Left cardiac atrium (tissue), 4 donors: ENCODE measurements around the gene CHKB. TPM values are rescaled to one million over a fixed set of nuclear protein-coding genes. Genes with fewer than 3 reads are reported as not detected.

Experiments
- ATAC-seq, 2 donors: fragments of 200-7000 bp; cut with Tn5 transposase; one replicate each; pipeline ENCODE4 v1.9.1; 2020; ENCODE audit warnings: mild to moderate bottlenecking in 2 of 2, moderate library complexity in 2 of 2
- DNase-seq: peaks from one replicate; pipeline ENCODE4 v3.0.0-alpha.2; 2020
- intact Hi-C, 2 donors: fragments of 100-400 bp; cut with DNase I; formaldehyde crosslinking; loops; one replicate each; pipeline versions ENCODE4 v1.14.1 to v1.15.1; 2022 to 2023
- long read RNA-seq: library from polyadenylated mRNA; unstranded; transcript quantifications from one replicate; pipeline ENCODE4 v2.0.0, GENCODE V29; 2021
- total RNA-seq, 2 donors: library from RNA; stranded (reverse); fragmentation: NEBNext Ultra II Directional; extraction: Animal tissue kit (Norgen Biotek cat#: 25700); gene quantifications; one replicate each; pipeline ENCODE4 v1.2.1, GENCODE V29; 2021
- donor health status: DM: no; HTN: yes; CAD: no.
- donor health status: DM: no; HTN: yes; CAD: no; lungs with severe emphysema.
- donor health status: DM: yes; HTN: yes; CAD: no.
- donor health status: Dilated cardiomyopathy.

The CHKB gene, protein sequence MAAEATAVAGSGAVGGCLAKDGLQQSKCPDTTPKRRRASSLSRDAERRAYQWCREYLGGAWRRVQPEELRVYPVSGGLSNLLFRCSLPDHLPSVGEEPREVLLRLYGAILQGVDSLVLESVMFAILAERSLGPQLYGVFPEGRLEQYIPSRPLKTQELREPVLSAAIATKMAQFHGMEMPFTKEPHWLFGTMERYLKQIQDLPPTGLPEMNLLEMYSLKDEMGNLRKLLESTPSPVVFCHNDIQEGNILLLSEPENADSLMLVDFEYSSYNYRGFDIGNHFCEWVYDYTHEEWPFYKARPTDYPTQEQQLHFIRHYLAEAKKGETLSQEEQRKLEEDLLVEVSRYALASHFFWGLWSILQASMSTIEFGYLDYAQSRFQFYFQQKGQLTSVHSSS
- total RNA-seq: 10 to 100 TPM; 31.6 to 35.3 TPM
- long read RNA-seq, transcript CHKB-201 (11 exons, 1,638 nt): major isoform, 18 of 28 reads
- long read RNA-seq, partial matches to known transcripts: 4 of 28 reads
- long read RNA-seq, other reads (novel, unspliced or antisense): 5 of 28 reads

DNA sequence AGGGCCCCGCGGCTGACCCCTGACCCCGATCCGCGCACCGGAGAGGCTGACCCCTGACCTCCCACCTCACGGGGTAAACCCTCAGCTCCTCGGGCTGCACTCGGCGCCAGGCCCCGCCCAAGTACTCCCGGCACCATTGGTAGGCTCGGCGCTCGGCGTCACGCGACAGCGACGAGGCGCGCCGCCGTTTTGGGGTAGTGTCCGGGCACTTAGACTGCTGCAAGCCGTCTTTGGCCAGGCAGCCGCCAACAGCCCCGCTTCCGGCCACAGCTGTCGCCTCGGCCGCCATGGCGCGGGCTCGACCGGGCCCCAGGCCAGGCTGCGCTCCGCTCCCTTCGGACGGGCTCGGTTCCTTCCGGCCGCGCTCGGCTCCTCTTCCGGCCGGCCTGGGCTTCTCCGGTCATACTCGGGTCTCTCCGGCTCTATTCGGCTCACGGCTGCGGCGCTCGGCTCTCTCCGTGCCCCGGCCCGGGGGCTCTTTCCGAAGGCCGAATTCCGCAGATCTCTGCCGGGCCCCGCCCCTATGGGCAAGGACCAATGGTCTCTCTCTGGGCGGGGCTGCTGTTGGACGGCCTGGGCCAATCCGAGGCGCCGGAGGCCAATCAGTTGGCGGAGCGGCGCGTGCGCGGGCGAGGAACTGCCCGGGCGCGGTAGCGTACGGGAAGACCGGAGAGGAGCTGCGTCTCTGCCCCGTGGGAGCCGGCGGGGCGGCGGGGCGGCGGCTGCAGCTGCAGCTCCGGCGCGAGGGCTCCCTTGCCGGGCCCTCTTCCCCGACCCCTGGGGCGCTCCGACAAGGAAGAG is at the start of gene CHKB:
Gene CHKB (minus strand): TSS at position 357 of the 801 bp plus-strand sequence. CDS start 68 bp downstream, at position 289.
- peak; percentile 95 to 98 for ATAC-seq
- peak; percentile 99 for DNase-seq
- intact Hi-C loops: loop anchor here in 1 of 2 donors (5.0 kb wide), 1 partner anchor 40 kb away; no protein-coding TSS in a partner anchor

DNA sequence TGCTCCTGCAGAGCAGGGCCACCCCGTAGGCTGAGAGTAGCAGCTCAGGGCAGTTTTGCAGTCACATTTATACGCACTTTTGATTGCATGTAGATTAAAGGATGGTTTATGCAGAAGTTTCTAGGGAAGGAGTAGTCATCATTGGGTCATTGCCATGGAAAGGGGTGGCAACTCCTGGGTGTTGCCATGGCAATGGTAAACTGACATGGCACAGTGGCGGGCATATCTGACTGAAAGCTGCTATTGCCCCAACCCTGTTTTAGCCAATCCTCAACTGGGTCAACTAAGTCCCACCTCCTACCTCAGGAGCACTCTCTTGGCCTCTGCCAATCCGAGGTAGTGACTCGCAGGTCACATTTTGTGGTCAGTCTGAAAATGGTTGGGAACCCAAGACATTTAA is 47.7 kb upstream of the CHKB start:
- DNase-seq: no peak
- ATAC-seq: no peak
- intact Hi-C loops: no loop called here

DNA sequence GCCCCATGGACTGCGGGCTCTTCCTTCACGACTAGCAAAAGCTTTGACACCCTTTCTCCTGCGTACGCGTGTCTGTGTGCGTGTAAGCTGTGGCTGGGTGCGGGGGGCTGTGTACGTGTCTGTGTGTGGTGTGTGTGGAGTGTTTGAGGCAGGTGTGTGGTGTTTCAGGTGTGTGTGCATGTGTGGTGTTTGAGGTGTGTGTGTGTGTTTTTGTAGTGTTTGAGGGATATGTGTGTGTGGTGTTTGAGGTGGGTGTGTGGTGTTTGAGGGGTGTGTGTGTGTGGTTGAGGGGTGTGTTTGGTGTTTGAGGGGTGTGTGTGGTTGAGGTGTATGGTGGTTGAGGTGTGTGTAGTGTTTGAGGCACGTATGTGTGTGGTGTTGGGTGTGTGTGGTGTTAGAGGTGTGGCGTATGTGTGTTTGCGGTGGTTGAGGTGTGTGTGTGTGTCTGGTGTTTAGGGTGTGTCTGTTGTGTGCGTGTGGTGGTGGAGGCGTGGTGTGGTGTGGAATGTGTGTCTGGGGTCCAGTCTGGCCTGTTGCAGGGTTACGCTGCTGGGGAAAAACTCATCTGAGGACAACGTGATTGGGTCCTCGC is 46.0 kb upstream of the CHKB start:
- intact Hi-C loops: no loop called here

DNA sequence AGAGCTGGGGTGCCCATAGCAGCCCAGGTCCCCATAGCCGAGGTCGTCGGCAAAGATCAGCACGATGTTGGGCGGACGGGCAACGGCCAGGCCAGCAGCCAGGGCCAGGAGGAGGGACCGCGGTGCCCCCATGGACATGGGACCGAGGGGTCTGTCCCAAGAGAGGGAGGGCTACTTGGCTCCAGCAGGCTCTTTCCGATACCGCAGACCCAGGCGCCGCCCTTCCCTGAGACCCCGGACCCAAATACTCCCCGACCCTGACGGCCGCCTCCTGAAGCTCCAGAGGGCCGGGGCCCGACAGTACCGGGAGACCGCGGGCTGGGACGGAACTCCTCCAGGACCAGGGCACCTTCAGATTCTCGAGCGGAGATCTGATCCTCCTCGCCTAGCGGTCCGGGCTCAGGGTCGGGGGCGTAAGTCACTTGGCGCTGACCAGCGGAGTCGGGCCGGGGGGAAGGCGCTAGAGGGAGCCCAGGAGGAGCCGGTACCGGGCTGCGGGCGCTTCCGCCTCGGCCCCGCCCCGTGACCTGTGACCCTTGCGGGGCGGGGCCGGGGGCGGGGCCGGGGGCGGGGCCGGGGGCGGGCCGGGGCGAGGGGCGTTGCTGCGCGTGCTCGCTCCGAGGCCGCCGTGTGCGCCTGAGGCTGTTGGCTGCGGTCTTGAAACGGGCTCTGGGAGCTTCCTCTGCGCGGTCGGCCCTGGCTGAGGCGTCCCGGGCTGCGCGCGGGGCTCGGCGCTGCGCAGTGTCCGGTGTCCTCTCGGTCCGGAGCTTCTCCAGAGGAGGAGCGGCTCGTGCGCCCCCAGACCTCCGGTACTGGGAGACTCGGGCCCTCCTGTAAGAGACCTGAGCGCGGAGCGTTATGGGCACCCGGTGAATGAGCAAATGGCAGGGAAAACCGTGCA is 45.2 kb upstream of the CHKB start, which contains the start of gene ARSA:
Gene ARSA (minus strand): TSS at position 511 of the 901 bp plus-strand sequence. CDS start 373 bp downstream, at position 138.
- ATAC-seq: peak; percentile 94 to 96
- intact Hi-C loops: no loop called here
- DNase-seq: peak; percentile 89

More for the DNA sequence above, 46.0 kb upstream of the CHKB start:
- ATAC-seq: no peak
- DNase-seq: no peak

DNA sequence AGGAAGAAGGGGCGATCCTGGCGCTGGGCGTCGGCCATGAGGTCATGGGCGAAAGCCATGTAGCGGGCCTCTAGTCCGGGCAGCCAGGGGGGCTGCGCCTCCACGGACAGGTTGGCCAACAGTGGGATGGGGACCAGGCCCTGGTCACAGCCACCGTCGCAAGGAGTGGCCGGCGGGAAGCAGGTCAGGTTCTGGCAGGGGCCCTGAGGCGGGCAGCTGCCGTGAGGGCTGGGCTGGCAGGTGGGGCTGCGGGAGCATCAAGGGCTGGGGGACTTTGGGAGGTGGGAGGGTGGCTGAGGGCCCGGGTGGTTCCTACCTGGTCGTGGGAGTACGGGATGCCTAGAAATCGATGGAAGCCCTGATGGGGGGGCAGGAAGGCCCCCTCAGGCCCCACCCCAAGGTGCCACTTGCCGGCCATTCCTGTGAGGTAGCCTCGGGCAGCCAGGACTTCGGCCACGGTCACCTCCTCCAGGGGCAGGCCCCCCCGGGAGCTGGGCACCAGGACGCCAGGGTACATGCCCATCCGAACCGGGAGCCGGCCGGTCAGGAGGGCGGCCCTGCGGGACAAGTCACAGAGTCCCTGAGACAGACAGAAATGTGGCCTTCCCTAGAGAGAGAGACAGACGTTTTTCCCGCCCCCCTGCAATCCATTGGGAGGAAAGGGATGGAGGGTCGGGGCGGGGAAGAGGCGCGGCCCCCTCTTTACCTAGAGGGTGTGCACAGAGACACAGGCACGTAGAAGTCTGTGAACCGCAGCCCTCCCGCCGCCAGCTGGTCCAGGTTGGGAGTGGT is 44.4 kb upstream of the CHKB start:
- intact Hi-C loops: no loop called here
- ATAC-seq (peak; percentile 1), DNase-seq (no peak)

DNA sequence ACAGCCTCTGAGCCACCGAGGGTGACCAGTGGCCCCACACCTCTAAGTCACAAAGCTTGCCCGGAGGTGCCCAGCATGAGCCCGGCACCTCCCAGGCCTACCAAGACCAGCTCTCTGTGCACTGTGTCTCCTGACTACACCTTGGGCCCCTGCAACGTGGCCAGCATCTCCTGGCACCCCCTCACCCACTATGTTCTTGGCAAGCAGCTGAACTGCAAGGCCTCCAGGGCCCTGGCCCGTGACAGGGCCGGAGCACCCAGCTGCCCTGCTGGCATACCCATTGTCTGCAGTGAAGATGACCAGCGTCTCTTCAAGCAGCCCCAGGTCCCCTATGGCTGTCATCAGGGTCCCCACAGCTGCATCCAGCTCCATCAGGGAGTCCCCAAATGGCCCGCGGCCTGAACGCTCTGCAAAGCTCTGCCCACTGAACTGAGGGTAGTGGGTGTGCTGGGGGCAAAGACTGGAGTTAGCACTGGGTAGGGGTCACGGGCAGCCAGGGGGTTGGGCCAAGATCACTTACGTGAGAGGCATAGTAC is 43.7 kb upstream of the CHKB start:
- ATAC-seq (no peak), DNase-seq (no peak)
- intact Hi-C loops: no loop called here

DNA sequence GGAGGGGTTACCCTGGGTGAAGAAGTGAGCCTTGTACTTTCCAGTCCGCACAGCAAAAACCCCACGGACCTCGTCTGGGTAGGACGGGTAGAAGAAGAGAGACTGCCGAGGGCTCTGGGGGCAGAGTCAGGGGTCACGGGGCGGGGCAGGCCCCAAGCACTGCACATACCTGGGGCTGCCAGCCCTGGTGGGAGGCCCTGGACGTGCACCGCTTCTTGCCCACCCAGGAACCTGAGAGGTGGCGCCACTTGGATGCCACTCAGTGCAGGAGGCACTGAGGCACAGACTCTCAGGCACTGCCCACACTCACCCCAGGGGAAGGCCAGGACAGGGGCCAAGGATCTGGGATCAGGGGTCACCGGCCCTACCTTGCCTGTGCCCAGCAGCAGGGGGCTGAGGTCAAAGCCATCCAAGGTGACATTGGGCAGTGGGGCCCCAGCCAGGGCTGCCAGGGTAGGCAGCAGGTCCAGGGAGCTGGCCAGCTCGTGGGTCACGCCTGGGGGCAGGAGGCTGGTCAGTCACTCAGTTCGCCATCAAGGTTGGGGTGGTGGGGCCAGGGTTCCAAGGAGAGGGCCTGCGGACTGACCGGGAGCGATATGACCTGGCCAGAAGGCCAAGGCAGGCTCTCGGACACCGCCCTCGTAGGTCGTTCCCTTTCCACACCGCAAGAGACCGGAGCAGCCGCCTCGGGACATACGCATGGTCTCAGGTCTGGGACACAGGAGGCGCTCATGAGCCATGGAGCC is 43.1 kb upstream of the CHKB start:
- intact Hi-C loops: no loop called here
- DNase-seq (no peak), ATAC-seq (no peak)

DNA sequence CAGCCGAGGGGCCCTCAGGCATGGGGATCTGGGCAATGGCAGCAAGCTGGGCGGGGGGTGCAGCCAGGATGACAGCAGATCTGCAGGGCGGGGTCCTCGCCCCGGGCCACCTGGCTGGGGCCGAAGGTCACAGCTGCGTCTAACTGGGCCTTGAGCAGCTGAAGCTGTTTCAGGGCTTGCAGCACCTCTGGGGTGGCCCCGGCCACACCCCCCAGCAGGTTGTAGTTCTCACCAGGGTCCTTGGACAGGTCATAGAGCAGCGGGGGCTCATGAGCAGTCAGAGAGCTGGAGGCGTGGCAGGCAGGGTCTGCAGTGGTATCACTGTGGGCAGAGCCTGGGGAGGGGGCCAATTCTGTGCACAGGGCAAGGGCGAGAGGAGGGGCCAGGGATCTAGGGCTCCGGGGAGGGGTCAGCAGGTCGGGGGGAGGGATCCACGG is 42.5 kb upstream of the CHKB start:
- intact Hi-C loops: no loop called here
- DNase-seq (no peak), ATAC-seq (no peak)

DNA sequence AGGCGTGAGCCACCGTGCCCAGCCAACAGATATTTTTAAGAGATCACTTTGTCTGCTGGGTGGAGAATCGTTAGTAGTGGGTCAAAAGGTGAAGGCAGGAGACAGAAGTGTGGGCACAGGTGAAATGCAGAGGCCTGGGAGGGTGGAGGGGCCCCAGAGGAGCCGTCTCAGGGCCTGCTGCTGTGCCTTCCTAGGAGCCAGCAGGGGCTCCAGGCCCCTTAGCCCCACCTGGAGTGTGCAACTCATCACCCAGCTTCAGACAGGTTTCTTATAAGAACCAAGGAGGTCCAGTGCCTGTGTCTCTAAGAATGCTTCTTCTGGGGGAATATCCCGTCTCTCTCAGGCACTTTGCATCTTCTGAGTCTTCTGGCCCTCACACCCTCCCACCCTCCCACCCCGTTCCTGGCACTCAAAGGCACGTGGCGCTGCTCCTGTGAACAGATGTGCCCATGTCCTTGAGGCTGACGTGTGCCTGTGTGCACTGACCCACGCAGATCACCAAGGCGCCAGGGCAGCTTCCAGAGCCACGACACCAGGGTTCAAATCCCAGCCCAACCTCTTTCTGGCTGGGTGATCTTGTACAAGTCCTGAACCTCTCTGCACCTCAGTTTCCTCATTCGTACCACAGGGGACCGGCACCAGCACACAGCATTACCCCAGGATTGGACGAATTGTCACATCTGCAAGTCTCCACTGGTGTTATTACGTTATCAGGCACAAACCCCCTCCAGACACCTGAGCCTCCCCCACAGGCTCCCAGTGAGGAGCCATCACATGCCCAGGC is 41.9 kb upstream of the CHKB start:
- intact Hi-C loops: loop anchor here in 1 of 2 donors (5.0 kb wide), 1 partner anchor 42 kb away; the partner anchor contains the start of gene CHKB
- ATAC-seq (no peak), DNase-seq (no peak)

DNA sequence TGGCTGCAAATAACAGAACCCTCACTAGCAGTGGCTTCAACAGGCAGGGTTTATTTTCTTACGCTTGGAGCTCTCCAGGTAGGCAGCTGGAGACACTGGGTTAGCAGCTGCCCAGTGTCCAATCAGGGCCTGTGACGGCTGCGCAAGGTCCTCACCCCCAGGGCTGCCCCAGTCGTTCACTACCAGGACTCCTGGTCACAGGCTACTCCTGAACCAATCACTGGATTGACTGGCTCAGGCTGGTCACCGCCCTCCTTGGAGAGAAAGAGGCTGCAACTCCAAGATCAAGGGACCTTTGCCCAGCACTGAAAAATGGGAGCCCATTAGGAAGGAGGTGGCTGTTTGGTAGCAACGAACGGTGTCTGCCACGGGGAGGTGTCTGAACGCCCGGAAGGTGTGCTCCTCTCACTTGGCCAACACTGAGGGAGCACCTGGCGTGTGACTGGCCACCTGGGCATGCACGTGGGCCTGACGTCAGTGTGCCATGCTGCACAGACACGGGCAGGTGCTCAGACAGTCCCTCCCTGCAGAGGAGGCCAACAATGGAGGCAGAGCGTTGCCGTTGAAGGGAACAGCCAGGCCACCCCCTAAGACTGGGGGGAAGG is 40.2 kb upstream of the CHKB start:
- intact Hi-C loops: loop anchor here in 1 of 2 donors (5.0 kb wide), 1 partner anchor 41 kb away; the partner anchor contains the start of gene CHKB
- no peak for DNase-seq
- no peak for ATAC-seq

DNA sequence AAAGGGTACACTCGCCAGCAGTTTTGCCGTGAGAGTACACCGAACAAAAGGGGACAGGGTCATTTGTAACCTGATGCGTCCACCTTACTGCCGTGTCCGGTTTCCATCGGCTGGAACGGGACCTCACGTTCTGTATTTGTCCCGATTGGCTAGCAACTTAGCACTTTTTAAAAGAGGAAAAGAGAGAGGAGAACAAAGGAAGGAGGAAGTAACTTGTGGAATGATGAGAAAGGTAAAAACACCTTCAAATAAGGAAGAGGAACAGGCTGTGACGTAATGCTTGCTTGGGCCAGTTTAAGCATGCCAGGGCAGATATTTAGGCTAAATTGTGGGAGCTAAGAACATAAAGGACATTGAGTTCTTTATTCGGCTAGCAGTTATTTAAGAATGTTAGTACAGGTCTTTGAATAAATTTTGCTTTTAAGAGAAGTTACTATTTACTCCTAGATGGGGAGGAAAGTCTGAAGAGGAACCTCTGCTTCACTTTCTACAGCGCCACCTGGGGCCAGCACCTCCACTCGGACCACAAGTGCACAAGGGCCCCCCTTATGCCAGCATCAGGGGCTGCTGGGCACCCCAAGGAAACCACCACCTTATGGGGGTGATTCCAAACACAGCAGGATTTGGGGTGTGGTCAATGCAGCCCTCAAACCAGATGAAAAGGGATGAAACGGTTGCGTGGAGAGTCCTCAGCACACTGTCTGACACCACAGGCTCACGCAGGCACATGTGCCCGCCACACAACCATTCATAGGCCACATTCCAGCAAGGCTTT is 39.5 kb upstream of the CHKB start:
- DNase-seq: no peak
- ATAC-seq: no peak
- intact Hi-C loops: loop anchor here in 1 of 2 donors (5.0 kb wide), 1 partner anchor 40 kb away; the partner anchor contains the start of gene CHKB

DNA sequence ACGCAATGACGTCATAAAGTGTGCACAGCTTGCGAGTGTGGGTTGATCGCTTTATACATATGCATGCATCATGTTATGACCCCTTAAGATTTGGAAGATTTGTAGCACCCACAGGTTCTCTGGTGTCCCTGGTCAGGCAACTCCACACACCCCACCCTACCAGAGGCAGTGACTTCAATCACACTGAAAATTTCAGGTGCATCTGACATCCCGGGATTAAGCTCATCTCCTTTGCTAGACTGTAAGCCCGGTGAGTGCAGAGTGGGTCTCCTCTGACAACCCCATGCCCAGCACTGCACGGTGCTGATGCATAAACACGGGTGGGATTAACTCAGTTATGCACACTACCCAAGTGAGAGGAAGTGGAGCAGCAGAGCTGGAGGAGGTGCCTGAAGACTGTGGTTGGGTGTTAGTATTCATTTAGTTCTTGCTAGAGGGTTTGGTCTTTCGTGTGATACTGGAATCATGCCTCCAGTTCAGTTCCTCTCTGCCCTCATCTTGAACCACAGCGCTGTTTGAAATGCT is 38.8 kb upstream of the CHKB start:
- intact Hi-C loops: loop anchor here in 1 of 2 donors (5.0 kb wide), 1 partner anchor 39 kb away; the partner anchor contains the start of gene CHKB
- no peak for DNase-seq
- peak in 1 of 2 donors; percentile 37 for ATAC-seq

DNA sequence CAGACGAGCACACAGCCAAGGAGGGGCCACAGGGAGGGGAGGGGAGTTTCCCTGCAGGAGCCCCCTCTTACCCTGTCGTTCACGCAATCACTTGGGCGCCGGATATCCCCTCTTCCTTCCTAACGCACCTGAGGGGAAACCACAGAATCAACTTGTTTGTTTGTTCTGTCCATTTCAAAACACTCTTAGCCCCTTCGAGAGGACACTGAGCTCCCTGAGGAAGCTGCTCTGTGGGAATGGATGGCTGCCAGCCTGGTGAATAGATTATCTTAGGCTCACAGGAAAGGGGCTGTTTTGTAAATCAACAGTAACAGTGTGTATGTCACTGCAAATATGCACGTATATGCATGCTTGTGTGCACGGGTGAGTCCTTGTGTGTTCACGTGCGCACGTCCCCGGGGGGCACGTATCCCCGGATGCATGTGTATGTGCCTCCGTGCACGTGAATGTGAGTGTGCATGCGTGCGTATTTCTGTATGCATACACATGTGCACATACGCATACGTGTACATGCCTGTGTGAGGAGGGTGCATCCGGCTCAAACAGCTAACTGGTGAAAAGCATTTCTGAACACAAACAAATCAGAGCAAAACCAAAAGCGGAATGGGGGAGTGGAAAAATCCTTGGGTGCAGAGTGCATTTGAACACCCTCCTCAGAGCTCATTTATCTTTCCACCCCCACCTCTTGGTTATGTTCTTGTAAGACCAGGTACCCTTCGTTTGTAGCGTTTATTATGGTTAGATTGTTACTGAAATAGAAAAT is 38.1 kb upstream of the CHKB start:
- ATAC-seq: peak; percentile 83 to 84
- intact Hi-C loops: loop anchor here in 1 of 2 donors (5.0 kb wide), 1 partner anchor 38 kb away; the partner anchor contains the start of gene CHKB
- peak; percentile 86 for DNase-seq
